GM21619 (cell line): ENCODE data around the gene DIP2B.
A peak's percentile ranks its signal among the peaks of the same experiment; 100 is the strongest.

Experiments used
- ATAC-seq: cut with Tn5 transposase; IDR thresholded peaks from one replicate; pipeline ENCODE4 v1.9.1; 2021; ENCODE audit not compliant: unreplicated experiment

DIP2B gene

GRCh38 chr12:50725011-50725942, 220.5 kb downstream of the DIP2B start:
- ATAC-seq, result no peak

GRCh38 chr12:50727466-50727865, 222.7 kb downstream of the DIP2B start:
- ATAC-seq, result no peak

GRCh38 chr12:50728417-50728816, 223.6 kb downstream of the DIP2B start:
- no peak for ATAC-seq

- no peak for ATAC-seq
Measured at GRCh38 chr12:50728841-50729240, 224.1 kb downstream of the DIP2B start.

GRCh38 chr12:50732591-50732990, 227.8 kb downstream of the DIP2B start:
- no peak for ATAC-seq

GRCh38 chr12:50733706-50734105, 228.9 kb downstream of the DIP2B start:
- no peak for ATAC-seq

GRCh38 chr12:50734409-50735263, 229.9 kb downstream of the DIP2B start:
- ATAC-seq, result no peak

- no peak for ATAC-seq
Measured at GRCh38 chr12:50739611-50740010, 234.8 kb downstream of the DIP2B start.

GRCh38 chr12:50740307-50740706, 235.5 kb downstream of the DIP2B start:
- no peak for ATAC-seq

GRCh38 chr12:50742776-50743175, 238.0 kb downstream of the DIP2B start:
- ATAC-seq, result no peak

GRCh38 chr12:50745861-50746260, 241.1 kb downstream of the DIP2B start:
- no peak for ATAC-seq

GRCh38 chr12:50746431-50746830, 241.6 kb downstream of the DIP2B start:
- ATAC-seq, result no peak

GRCh38 chr12:50747817-50748216, 243.0 kb downstream of the DIP2B start:
- ATAC-seq, result no peak

GRCh38 chr12:50749459-50749882, 244.7 kb downstream of the DIP2B start:
- no peak for ATAC-seq

GRCh38 chr12:50750366-50750765, 245.6 kb downstream of the DIP2B start:
- no peak for ATAC-seq

GRCh38 chr12:50751948-50752721, 247.3 kb downstream of the DIP2B start:
- no peak for ATAC-seq

- ATAC-seq, result no peak
Measured at GRCh38 chr12:50753232-50753769, 248.5 kb downstream of the DIP2B start.

GRCh38 chr12:50763639-50764285, 259.0 kb downstream of the DIP2B start, which contains the start of gene ATF1:
Gene ATF1, plus strand, starts transcription at chr12:50764101. Its CDS starts 16,045 bp downstream, at chr12:50780146.
- peak; percentile 67 for ATAC-seq

GRCh38 chr12:50764286-50765094, 259.7 kb downstream of the DIP2B start:
- peak; percentile 36 for ATAC-seq
